ENCODE data around the gene HMOX2.

HMOX2 gene, protein sequence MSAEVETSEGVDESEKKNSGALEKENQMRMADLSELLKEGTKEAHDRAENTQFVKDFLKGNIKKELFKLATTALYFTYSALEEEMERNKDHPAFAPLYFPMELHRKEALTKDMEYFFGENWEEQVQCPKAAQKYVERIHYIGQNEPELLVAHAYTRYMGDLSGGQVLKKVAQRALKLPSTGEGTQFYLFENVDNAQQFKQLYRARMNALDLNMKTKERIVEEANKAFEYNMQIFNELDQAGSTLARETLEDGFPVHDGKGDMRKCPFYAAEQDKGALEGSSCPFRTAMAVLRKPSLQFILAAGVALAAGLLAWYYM

DNA sequence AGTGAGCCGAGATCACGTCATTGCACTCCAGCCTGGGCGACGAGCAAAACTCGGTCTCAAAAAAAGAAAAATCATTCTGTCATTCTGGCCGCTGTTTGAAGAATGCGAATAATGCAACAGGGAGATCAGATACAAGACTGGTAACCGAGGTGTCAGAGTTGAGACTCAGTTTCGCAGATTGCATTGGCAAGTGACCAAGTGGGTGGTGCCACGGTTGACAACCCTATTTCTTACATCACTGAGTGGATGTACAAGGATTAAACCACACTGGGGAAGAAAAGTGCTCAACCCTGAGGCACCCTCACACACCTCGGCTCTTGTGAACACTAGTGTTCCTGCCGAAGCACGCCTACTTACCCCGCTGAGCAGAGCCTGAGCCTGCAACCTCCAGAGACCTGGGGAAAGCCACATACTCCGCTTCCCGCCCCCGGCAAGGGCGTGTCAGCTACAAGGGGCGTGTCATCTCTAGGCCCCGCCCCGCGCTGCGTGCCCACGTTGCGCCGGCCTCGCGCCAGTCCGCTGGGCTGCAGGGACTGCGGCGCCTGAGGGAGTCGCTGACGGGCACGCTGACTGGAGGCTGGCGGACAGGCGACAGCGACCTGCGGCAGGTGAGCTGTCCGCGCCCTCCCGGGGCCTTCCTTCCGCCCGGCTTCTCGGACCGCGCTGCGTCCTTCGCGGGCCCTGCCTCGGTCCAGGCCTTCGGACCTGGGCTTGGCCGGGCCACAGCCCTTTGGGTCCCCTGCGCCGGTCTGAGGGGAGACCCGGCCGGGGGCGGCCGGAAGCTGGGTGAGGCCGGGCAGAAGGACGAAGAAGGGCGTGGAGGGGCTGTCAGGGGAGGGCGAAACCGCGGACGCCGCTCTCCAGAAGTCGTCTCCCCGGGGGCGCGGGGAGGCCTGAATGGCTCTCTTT is at the start of gene HMOX2:
Gene HMOX2 (plus strand): TSS at position 519 of the 909 bp plus-strand sequence. CDS start 29,127 bp downstream, outside the sequence.
- no peaks in the 10 kb centered on the region for H3K27me3 ChIP-seq (ENCODE audit: insufficient read depth, insufficient read length)

DNA sequence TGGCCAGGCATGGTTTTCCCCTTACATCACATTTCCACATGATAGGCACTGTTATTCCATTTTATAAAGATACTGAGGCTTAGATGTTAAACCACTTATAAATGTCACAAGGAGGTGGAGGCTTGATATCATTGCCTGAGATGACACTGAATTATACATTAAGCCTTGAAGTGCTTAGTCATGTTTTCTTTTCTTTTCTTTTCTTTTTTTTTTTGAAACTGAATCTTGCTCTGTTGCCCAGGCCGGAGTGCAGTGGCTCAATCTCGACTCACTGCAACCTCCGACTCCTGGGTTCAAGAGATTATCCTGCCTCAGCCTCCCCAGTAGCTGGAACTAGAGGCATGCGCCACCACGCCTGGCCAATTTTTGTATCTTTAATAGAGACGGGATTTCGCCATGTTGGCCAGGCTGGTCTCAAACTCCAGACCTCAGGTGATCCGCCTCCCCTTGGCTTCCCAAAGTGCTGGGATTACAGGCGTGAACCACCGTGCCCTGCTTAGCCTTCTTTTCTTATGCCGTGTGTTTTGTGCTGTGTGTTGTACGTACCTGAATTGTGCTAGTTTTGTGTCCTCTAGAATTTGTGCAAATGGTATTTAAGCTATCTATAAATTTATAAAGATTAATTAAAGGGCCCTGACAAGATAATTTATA is 49.4 kb upstream of the HMOX2 start:
- peak overlapping the region; percentile 94 for H3K4me3 ChIP-seq (ENCODE audit: insufficient read length, low read depth)
- DNase-seq (ENCODE audit: low read depth, low spot score): no peak

More for the DNA sequence above, at the start of gene HMOX2:
- peaks cover 10% of the 10 kb centered on the region; the same call in 1 of the 2 replicates for H3K9me3 ChIP-seq (ENCODE audit: insufficient read depth, low read length)
- H3K36me3 ChIP-seq (ENCODE audit: insufficient read depth, insufficient read length, low read length): peaks cover 14% of the 10 kb centered on the region
- H3K4me3 ChIP-seq (ENCODE audit: insufficient read length, low read depth): peak within 1 kb of the TSS; percentile 84
- H3K4me1 ChIP-seq (ENCODE audit: insufficient read depth, insufficient read length): no peaks in the 10 kb centered on the region
- peak within 1 kb of the TSS; percentile 89 for H3K9ac ChIP-seq (ENCODE audit: insufficient read length, low read depth)
- peak; percentile 94 for DNase-seq (ENCODE audit: low read depth, low spot score)
- no peak for TF ChIP-seq SUZ12 (IDR thresholded peaks at IDR 0.05; ENCODE audit: extremely low read depth, insufficient read depth, insufficient read length)
- no peak for TF ChIP-seq YY1 (IDR thresholded peaks at IDR 0.05; ENCODE audit: insufficient read depth, insufficient read length)
- TF ChIP-seq ZNF274 (IDR thresholded peaks at IDR 0.05; ENCODE audit: low read depth, low read length): no peak

DNA sequence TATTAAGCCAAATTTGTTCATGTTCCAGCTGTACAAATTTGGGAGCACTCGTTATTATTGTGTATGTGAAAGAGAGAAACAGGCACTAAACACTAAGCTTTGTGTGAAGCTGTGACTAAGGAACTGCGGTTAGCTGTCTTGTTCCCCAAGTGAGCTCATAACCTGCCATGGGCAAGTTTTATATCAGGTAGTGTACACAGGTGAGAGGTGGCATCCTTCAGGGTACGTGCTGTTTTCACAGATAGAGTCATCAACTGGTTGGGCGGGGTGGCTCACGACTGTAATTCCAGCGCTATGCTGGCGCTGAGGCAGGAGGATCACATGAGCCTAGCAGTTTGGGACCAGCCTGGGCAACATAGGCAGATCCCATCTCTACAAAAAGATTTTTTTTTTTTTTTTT is 47.7 kb upstream of the HMOX2 start:
- TF ChIP-seq YY1 (IDR thresholded peaks at IDR 0.05; ENCODE audit: insufficient read depth, insufficient read length) (no peak), SUZ12 (IDR thresholded peaks at IDR 0.05; ENCODE audit: extremely low read depth, insufficient read depth, insufficient read length) (no peak), ZNF274 (IDR thresholded peaks at IDR 0.05; ENCODE audit: low read depth, low read length) (no peak)
- H3K9me3 ChIP-seq (ENCODE audit: insufficient read depth, low read length): no peaks in the 10 kb centered on the region
- H3K27me3 ChIP-seq (ENCODE audit: insufficient read depth, insufficient read length): no peaks in the 10 kb centered on the region
- no peak for DNase-seq (ENCODE audit: low read depth, low spot score)
- no peaks in the 10 kb centered on the region for H3K4me1 ChIP-seq (ENCODE audit: insufficient read depth, insufficient read length)
- H3K4me3 ChIP-seq (ENCODE audit: insufficient read length, low read depth): no peak overlapping the region
- no peak overlapping the region for H3K9ac ChIP-seq (ENCODE audit: insufficient read length, low read depth)
- peaks cover 55% of the 10 kb centered on the region for H3K36me3 ChIP-seq (ENCODE audit: insufficient read depth, insufficient read length, low read length)

More for the DNA sequence above, 49.4 kb upstream of the HMOX2 start:
- peaks cover 46% of the 10 kb centered on the region for H3K36me3 ChIP-seq (ENCODE audit: insufficient read depth, insufficient read length, low read length)
- H3K9ac ChIP-seq (ENCODE audit: insufficient read length, low read depth): peak overlapping the region; percentile 100
- TF ChIP-seq YY1 (IDR thresholded peaks at IDR 0.05; ENCODE audit: insufficient read depth, insufficient read length) (no peak), SUZ12 (IDR thresholded peaks at IDR 0.05; ENCODE audit: extremely low read depth, insufficient read depth, insufficient read length) (no peak), ZNF274 (IDR thresholded peaks at IDR 0.05; ENCODE audit: low read depth, low read length) (no peak)
- H3K9me3 ChIP-seq (ENCODE audit: insufficient read depth, low read length): no peaks in the 10 kb centered on the region
- H3K4me1 ChIP-seq (ENCODE audit: insufficient read depth, insufficient read length): no peaks in the 10 kb centered on the region
- no peaks in the 10 kb centered on the region for H3K27me3 ChIP-seq (ENCODE audit: insufficient read depth, insufficient read length)

DNA sequence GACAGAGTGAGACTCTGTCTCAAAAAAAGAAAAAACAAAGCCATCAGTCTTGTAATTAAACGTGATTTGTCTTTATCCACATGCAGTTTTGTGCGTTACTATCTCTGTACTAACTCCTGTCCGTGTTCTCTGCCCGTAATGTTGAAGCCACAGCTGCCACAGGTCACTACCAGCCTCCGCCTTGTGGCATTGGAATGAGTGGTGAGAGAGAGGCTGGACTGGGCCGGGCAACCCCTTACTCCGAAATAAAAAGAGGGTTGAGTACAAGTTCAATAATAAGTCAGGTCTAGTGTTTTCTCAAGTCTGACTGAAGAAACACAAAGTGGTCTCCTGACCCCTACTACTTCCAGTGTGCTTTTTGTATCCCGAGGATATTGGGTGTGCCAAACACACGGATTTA is 45.2 kb upstream of the HMOX2 start:
- no peaks in the 10 kb centered on the region for H3K9me3 ChIP-seq (ENCODE audit: insufficient read depth, low read length)
- TF ChIP-seq SUZ12 (IDR thresholded peaks at IDR 0.05; ENCODE audit: extremely low read depth, insufficient read depth, insufficient read length): no peak
- no peak for TF ChIP-seq ZNF274 (IDR thresholded peaks at IDR 0.05; ENCODE audit: low read depth, low read length)
- no peak for TF ChIP-seq YY1 (IDR thresholded peaks at IDR 0.05; ENCODE audit: insufficient read depth, insufficient read length)
- peaks cover 79% of the 10 kb centered on the region for H3K36me3 ChIP-seq (ENCODE audit: insufficient read depth, insufficient read length, low read length)
- no peak overlapping the region for H3K4me3 ChIP-seq (ENCODE audit: insufficient read length, low read depth)
- H3K9ac ChIP-seq (ENCODE audit: insufficient read length, low read depth): no peak overlapping the region
- H3K4me1 ChIP-seq (ENCODE audit: insufficient read depth, insufficient read length): no peaks in the 10 kb centered on the region
- no peak for DNase-seq (ENCODE audit: low read depth, low spot score)
- no peaks in the 10 kb centered on the region for H3K27me3 ChIP-seq (ENCODE audit: insufficient read depth, insufficient read length)

DNA sequence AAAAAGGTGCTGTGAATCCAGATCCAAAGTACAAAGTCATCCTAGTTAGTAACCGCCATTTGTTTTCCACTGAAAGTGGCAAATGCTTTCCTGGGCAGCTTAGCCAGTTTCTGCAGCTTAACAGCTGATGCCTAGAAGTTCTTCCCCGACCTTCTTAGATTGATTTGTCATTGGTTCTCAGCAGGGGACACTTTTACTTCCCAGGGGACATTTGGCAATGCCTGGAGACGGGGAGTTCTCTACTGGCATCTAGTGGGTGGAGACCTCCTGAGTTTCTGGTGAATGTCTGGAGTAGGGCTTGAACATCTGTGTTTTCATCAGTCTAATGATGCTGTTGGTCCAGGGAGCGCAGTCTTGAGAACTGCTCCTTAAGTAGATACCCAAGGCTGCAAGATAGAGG is 43.0 kb upstream of the HMOX2 start:
- no peak for DNase-seq (ENCODE audit: low read depth, low spot score)

DNA sequence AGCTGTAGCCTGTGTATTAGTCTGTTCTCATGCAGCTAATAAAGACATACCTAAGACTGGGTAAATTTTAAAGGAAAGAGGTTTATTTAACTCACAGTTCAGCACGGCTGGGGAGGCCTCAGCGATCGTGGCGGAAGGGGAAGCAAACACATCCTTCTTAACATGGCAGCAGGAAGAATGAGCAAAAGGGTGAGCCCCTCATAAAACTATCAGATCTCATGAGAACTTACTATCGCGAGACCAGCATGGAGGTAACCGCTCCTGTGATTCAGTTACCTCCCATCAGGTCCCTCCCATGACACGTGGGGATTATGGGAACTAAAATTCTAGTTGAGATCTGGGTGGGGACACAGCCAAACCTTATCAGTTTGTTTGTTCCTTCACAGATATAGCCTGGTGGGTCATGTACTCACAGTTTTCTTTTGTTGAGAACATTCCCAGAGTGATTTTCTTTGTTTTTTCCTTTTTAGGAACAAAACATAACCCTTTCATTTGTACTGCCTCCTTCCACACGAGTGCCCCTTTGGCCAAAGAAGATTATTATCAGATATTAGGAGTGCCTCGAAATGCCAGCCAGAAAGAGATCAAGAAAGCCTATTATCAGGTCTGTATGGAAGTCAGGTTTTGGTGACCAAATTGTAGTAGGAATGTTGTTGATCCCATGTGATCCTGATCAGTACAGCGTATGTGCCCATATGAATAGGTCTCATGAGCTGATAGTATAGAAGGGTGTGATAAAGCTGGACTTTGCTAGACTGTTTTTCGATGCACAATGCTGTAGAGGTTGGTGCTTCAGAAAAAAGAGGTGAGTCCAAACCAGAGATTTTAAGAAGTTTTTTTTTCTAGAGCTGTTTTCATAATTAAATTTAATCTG is 42.0 kb upstream of the HMOX2 start:
- no peak overlapping the region for H3K4me3 ChIP-seq (ENCODE audit: insufficient read length, low read depth)
- peaks cover 88% of the 10 kb centered on the region for H3K36me3 ChIP-seq (ENCODE audit: insufficient read depth, insufficient read length, low read length)
- H3K9ac ChIP-seq (ENCODE audit: insufficient read length, low read depth): no peak overlapping the region
- no peak for TF ChIP-seq ZNF274 (IDR thresholded peaks at IDR 0.05; ENCODE audit: low read depth, low read length)
- no peak for TF ChIP-seq SUZ12 (IDR thresholded peaks at IDR 0.05; ENCODE audit: extremely low read depth, insufficient read depth, insufficient read length)
- no peak for TF ChIP-seq YY1 (IDR thresholded peaks at IDR 0.05; ENCODE audit: insufficient read depth, insufficient read length)
- no peak for DNase-seq (ENCODE audit: low read depth, low spot score)
- no peaks in the 10 kb centered on the region for H3K27me3 ChIP-seq (ENCODE audit: insufficient read depth, insufficient read length)
- H3K4me1 ChIP-seq (ENCODE audit: insufficient read depth, insufficient read length): no peaks in the 10 kb centered on the region
- H3K9me3 ChIP-seq (ENCODE audit: insufficient read depth, low read length): no peaks in the 10 kb centered on the region

More for the DNA sequence above, 43.0 kb upstream of the HMOX2 start:
- Histone ChIP-seq H3K9me3 (ENCODE audit: insufficient read depth, low read length) (no peaks in the 10 kb centered on the region), H3K9ac (ENCODE audit: insufficient read length, low read depth) (no peak overlapping the region), H3K27me3 (ENCODE audit: insufficient read depth, insufficient read length) (no peaks in the 10 kb centered on the region), H3K4me3 (ENCODE audit: insufficient read length, low read depth) (no peak overlapping the region), H3K4me1 (ENCODE audit: insufficient read depth, insufficient read length) (no peaks in the 10 kb centered on the region), H3K36me3 (ENCODE audit: insufficient read depth, insufficient read length, low read length) (peaks cover 87% of the 10 kb centered on the region)
- TF ChIP-seq YY1 (IDR thresholded peaks at IDR 0.05; ENCODE audit: insufficient read depth, insufficient read length) (no peak), ZNF274 (IDR thresholded peaks at IDR 0.05; ENCODE audit: low read depth, low read length) (no peak), SUZ12 (IDR thresholded peaks at IDR 0.05; ENCODE audit: extremely low read depth, insufficient read depth, insufficient read length) (no peak)

Measured in NT2/D1 (cell line).